ENCODE measurements around the gene ALKBH1. TPM values are rescaled to one million over a fixed set of nuclear protein-coding genes. Genes with fewer than 3 reads are reported as not detected.
A peak's percentile ranks its signal among the peaks of the same experiment; 100 is the strongest.
"Not testable (repeated sequence)": the region's sequence is repeated elsewhere in the genome, so short reads cannot be mapped to it uniquely, and the experiment has no call there.

The ALKBH1 gene
- total RNA-seq, 1 experiment from 2014 or later, result 17.1 TPM

GRCh38 chr14:77640756-77641533 lies 66.9 kb downstream of the ALKBH1 start:
- Mint-ChIP-seq H3K36me3 (ENCODE audit: insufficient read depth, unreplicated experiment) (no peaks in the 10 kb centered on the region), H3K27me3 (ENCODE audit: insufficient read depth, unreplicated experiment) (no peaks in the 10 kb centered on the region), H3K4me3 (ENCODE audit: unreplicated experiment) (no peak overlapping the region), H3K27ac (ENCODE audit: unreplicated experiment) (no peak overlapping the region), H3K4me1 (ENCODE audit: low read depth, unreplicated experiment) (no peaks in the 10 kb centered on the region), H3K9me3 (ENCODE audit: unreplicated experiment) (no peaks in the 10 kb centered on the region)
- no peak for TF ChIP-seq CTCF (IDR thresholded peaks at IDR 0.05; ENCODE audit: insufficient read depth in 1 of 2, low read depth in 1 of 2, low read length in 1 of 2, severe bottlenecking in 1 of 2, unreplicated experiment in 1 of 2)
- no peak for DNase-seq
- Histone ChIP-seq H3K4me1 (peaks cover 23% of the 10 kb centered on the region), H3K9me3 (peaks cover 14% of the 10 kb centered on the region), H3K27me3 (replicated peaks; ENCODE audit: control insufficient read depth, insufficient read depth, low read length) (no peaks in the 10 kb centered on the region), H3K4me3 (ENCODE audit: low read depth, low read length) (no peak overlapping the region), H3K36me3 (ENCODE audit: control insufficient read depth, insufficient read depth, low read length) (no peaks in the 10 kb centered on the region)
- ChIA-PET CTCF (no interaction called here), POLR2A (no interaction called here)
- intact Hi-C loops (cut with micrococcal nuclease; ENCODE audit: unreplicated experiment), result no loop called here
- no TSS peak for BruUV-seq (replicated peaks)

GRCh38 chr14:77638771-77639171 lies 69.1 kb downstream of the ALKBH1 start:
- DNase-seq, result no peak
- Mint-ChIP-seq H3K4me1 (ENCODE audit: low read depth, unreplicated experiment) (no peaks in the 10 kb centered on the region), H3K4me3 (ENCODE audit: unreplicated experiment) (no peak overlapping the region), H3K27me3 (ENCODE audit: insufficient read depth, unreplicated experiment) (no peaks in the 10 kb centered on the region), H3K27ac (ENCODE audit: unreplicated experiment) (peak overlapping the region; percentile 7), H3K9me3 (ENCODE audit: unreplicated experiment) (peaks cover 12% of the 10 kb centered on the region), H3K36me3 (ENCODE audit: insufficient read depth, unreplicated experiment) (no peaks in the 10 kb centered on the region)
- TF ChIP-seq CTCF (IDR thresholded peaks at IDR 0.05; ENCODE audit: insufficient read depth in 1 of 2, low read depth in 1 of 2, low read length in 1 of 2, severe bottlenecking in 1 of 2, unreplicated experiment in 1 of 2), result no peak
- POLR2A ChIA-PET, result no interaction called here
- Histone ChIP-seq H3K9me3 (peaks cover 22% of the 10 kb centered on the region; the same call in 1 of the 2 replicates), H3K36me3 (ENCODE audit: control insufficient read depth, insufficient read depth, low read length) (no peaks in the 10 kb centered on the region), H3K4me3 (ENCODE audit: low read depth, low read length) (no peak overlapping the region), H3K27me3 (replicated peaks; ENCODE audit: control insufficient read depth, insufficient read depth, low read length) (no peaks in the 10 kb centered on the region), H3K4me1 (peaks cover 16% of the 10 kb centered on the region; the same call in 1 of the 2 replicates)
- intact Hi-C loops (cut with micrococcal nuclease; ENCODE audit: unreplicated experiment), result no loop called here
- no TSS peak for BruUV-seq (replicated peaks)
- CTCF ChIA-PET, result no interaction called here

- peaks cover 21% of the 10 kb centered on the region for H3K9me3 Mint-ChIP-seq (ENCODE audit: unreplicated experiment)
- H3K36me3 ChIP-seq (ENCODE audit: control insufficient read depth, insufficient read depth, low read length); H3K36me3 Mint-ChIP-seq (ENCODE audit: insufficient read depth, unreplicated experiment); H3K27ac Mint-ChIP-seq (ENCODE audit: unreplicated experiment); intact Hi-C loops (cut with micrococcal nuclease; ENCODE audit: unreplicated experiment); H3K27me3 Mint-ChIP-seq (ENCODE audit: insufficient read depth, unreplicated experiment); BruUV-seq (replicated peaks); H3K4me3 ChIP-seq (ENCODE audit: low read depth, low read length); H3K27me3 ChIP-seq (replicated peaks; ENCODE audit: control insufficient read depth, insufficient read depth, low read length); H3K4me3 Mint-ChIP-seq (ENCODE audit: unreplicated experiment); CTCF ChIA-PET; POLR2A ChIA-PET; H3K4me1 Mint-ChIP-seq (ENCODE audit: low read depth, unreplicated experiment): not testable (repeated sequence)
- Histone ChIP-seq H3K4me1 (peaks cover 16% of the 10 kb centered on the region; the same call in 1 of the 2 replicates), H3K9me3 (peaks cover 35% of the 10 kb centered on the region)
- peak; percentile 30 to 42 for DNase-seq
Observed at GRCh38 chr14:77635869-77636268, 72.0 kb downstream of the ALKBH1 start.

DNA sequence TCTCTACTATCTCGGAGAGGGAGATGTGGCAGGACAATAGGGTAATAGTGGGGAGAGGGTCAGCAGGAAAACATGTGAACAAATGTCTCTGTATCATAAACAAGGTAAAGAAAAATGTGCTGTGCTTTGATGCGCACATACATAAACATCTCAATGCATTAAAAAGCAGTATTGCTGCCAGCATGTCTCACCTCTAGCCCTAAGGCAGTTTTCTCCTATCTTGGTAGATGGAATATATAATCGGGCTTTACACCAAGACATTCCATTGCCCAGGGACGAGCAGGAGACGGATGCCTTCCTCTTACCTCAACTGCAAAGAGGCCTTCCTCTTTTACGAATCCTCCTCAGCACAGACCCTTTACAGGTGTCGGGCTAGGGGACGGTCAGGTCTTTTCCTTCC lies 72.4 kb downstream of the ALKBH1 start:
- H3K4me1 Mint-ChIP-seq (ENCODE audit: low read depth, unreplicated experiment); H3K27me3 ChIP-seq (replicated peaks; ENCODE audit: control insufficient read depth, insufficient read depth, low read length); H3K4me3 Mint-ChIP-seq (ENCODE audit: unreplicated experiment); CTCF ChIA-PET; BruUV-seq (replicated peaks); intact Hi-C loops (cut with micrococcal nuclease; ENCODE audit: unreplicated experiment); POLR2A ChIA-PET; H3K36me3 ChIP-seq (ENCODE audit: control insufficient read depth, insufficient read depth, low read length); H3K27me3 Mint-ChIP-seq (ENCODE audit: insufficient read depth, unreplicated experiment); H3K27ac Mint-ChIP-seq (ENCODE audit: unreplicated experiment); H3K4me3 ChIP-seq (ENCODE audit: low read depth, low read length); DNase-seq; H3K36me3 Mint-ChIP-seq (ENCODE audit: insufficient read depth, unreplicated experiment): not testable (repeated sequence)
- peaks cover 16% of the 10 kb centered on the region; the same call in 1 of the 2 replicates for H3K4me1 ChIP-seq
- peaks cover 21% of the 10 kb centered on the region for H3K9me3 Mint-ChIP-seq (ENCODE audit: unreplicated experiment)
- peaks cover 35% of the 10 kb centered on the region for H3K9me3 ChIP-seq
